Measurements from ENCODE around the gene NECTIN3.

NECTIN3 gene

GRCh38 chr3:111096487-111097209 is 25.0 kb downstream of the NECTIN3 start:
- no peak overlapping the region for H3K4me2 ChIP-seq (ENCODE audit: low read length, poor library complexity, severe bottlenecking)
- no peak overlapping the region for H3K27ac ChIP-seq (ENCODE audit: low read length, poor library complexity, severe bottlenecking)
- H2BK15ac ChIP-seq (ENCODE audit: low read depth, poor library complexity, severe bottlenecking), result no peak overlapping the region
- H2BK5ac ChIP-seq (ENCODE audit: low read depth, low read length, poor library complexity, severe bottlenecking), result no peak overlapping the region
- no peaks in the 10 kb centered on the region for H3K27me3 ChIP-seq (ENCODE audit: control insufficient read depth in 1 of 2, insufficient read depth in 1 of 2, low read length in 2 of 2)
- H2AK5ac ChIP-seq (ENCODE audit: low read length, severe bottlenecking), result no peak overlapping the region
- H3K18ac ChIP-seq (ENCODE audit: low read depth in 1 of 2, low read length in 2 of 2), result no peak overlapping the region
- no peaks in the 10 kb centered on the region for H3K4me1 ChIP-seq (ENCODE audit: control insufficient read depth, insufficient read depth, low read depth, low read length)
- H3K9me3 ChIP-seq (ENCODE audit: control insufficient read depth, low read length), result no peaks in the 10 kb centered on the region
- no peak overlapping the region for H2BK120ac ChIP-seq (ENCODE audit: low read depth, low read length)
- WGBS, result 89% methylated on average over 10 of the region's 10 CpGs
- peaks cover 2% of the 10 kb centered on the region for H3K79me1 ChIP-seq (replicated peaks; ENCODE audit: low read length, poor library complexity, severe bottlenecking)
- no peak overlapping the region for H3K4me3 ChIP-seq (ENCODE audit: insufficient read depth in 1 of 2, low read depth in 1 of 2, low read length in 2 of 2)
- H3K23ac ChIP-seq (ENCODE audit: low read length in 2 of 2), result no peak overlapping the region
- no peaks in the 10 kb centered on the region for H3K36me3 ChIP-seq (ENCODE audit: control insufficient read depth in 1 of 2, insufficient read depth in 2 of 2, low read depth in 1 of 2, low read length in 2 of 2)
- no peak overlapping the region for H3K14ac ChIP-seq (ENCODE audit: low read length in 2 of 2)
- no peak overlapping the region for H4K91ac ChIP-seq (ENCODE audit: low read length)
- no peak overlapping the region for H2AFZ ChIP-seq (ENCODE audit: low read depth, low read length)
- H3K9ac ChIP-seq (ENCODE audit: low read length), result no peak overlapping the region
- no peak for DNase-seq
- no peak overlapping the region for H3K4ac ChIP-seq (ENCODE audit: low read depth in 1 of 2, low read length in 2 of 2)
- H2BK12ac ChIP-seq (ENCODE audit: low read length in 2 of 2), result no peak overlapping the region
- H4K8ac ChIP-seq (ENCODE audit: low read length), result no peak overlapping the region

GRCh38 chr3:111103807-111104206 is 32.2 kb downstream of the NECTIN3 start:
- WGBS, result 75% methylated on average over 1 of the region's 1 CpG
- Histone ChIP-seq H3K18ac (ENCODE audit: low read depth in 1 of 2, low read length in 2 of 2) (no peak overlapping the region), H3K9ac (ENCODE audit: low read length) (no peak overlapping the region), H3K79me1 (replicated peaks; ENCODE audit: low read length, poor library complexity, severe bottlenecking) (peaks cover 1% of the 10 kb centered on the region), H3K23ac (ENCODE audit: low read length in 2 of 2) (no peak overlapping the region), H3K36me3 (ENCODE audit: control insufficient read depth in 1 of 2, insufficient read depth in 2 of 2, low read depth in 1 of 2, low read length in 2 of 2) (no peaks in the 10 kb centered on the region), H3K4ac (ENCODE audit: low read depth in 1 of 2, low read length in 2 of 2) (no peak overlapping the region), H4K91ac (ENCODE audit: low read length) (no peak overlapping the region), H3K14ac (ENCODE audit: low read length in 2 of 2) (no peak overlapping the region), H3K4me2 (ENCODE audit: low read length, poor library complexity, severe bottlenecking) (no peak overlapping the region), H2BK12ac (ENCODE audit: low read length in 2 of 2) (no peak overlapping the region), H2BK120ac (ENCODE audit: low read depth, low read length) (no peak overlapping the region), H3K4me1 (ENCODE audit: control insufficient read depth, insufficient read depth, low read depth, low read length) (no peaks in the 10 kb centered on the region), H3K27me3 (ENCODE audit: control insufficient read depth in 1 of 2, insufficient read depth in 1 of 2, low read length in 2 of 2) (no peaks in the 10 kb centered on the region), H3K27ac (ENCODE audit: low read length, poor library complexity, severe bottlenecking) (no peak overlapping the region), H3K4me3 (ENCODE audit: insufficient read depth in 1 of 2, low read depth in 1 of 2, low read length in 2 of 2) (no peak overlapping the region), H2BK5ac (ENCODE audit: low read depth, low read length, poor library complexity, severe bottlenecking) (no peak overlapping the region), H2BK15ac (ENCODE audit: low read depth, poor library complexity, severe bottlenecking) (no peak overlapping the region), H2AFZ (ENCODE audit: low read depth, low read length) (no peak overlapping the region), H3K9me3 (ENCODE audit: control insufficient read depth, low read length) (no peaks in the 10 kb centered on the region), H2AK5ac (ENCODE audit: low read length, severe bottlenecking) (no peak overlapping the region), H4K8ac (ENCODE audit: low read length) (no peak overlapping the region)
- DNase-seq, result no peak

- H2AK5ac ChIP-seq (ENCODE audit: low read length, severe bottlenecking), result no peak overlapping the region
- no peaks in the 10 kb centered on the region for H3K4me1 ChIP-seq (ENCODE audit: control insufficient read depth, insufficient read depth, low read depth, low read length)
- H3K27ac ChIP-seq (ENCODE audit: low read length, poor library complexity, severe bottlenecking), result no peak overlapping the region
- no peak overlapping the region for H2BK5ac ChIP-seq (ENCODE audit: low read depth, low read length, poor library complexity, severe bottlenecking)
- H2AFZ ChIP-seq (ENCODE audit: low read depth, low read length), result no peak overlapping the region
- H3K18ac ChIP-seq (ENCODE audit: low read depth in 1 of 2, low read length in 2 of 2), result no peak overlapping the region
- no CpG with 5 or more reads among the region's 3 CpGs for WGBS
- H4K91ac ChIP-seq (ENCODE audit: low read length), result no peak overlapping the region
- H3K4me3 ChIP-seq (ENCODE audit: insufficient read depth in 1 of 2, low read depth in 1 of 2, low read length in 2 of 2), result no peak overlapping the region
- no peak overlapping the region for H2BK15ac ChIP-seq (ENCODE audit: low read depth, poor library complexity, severe bottlenecking)
- H3K79me1 ChIP-seq (replicated peaks; ENCODE audit: low read length, poor library complexity, severe bottlenecking), result peaks cover 1% of the 10 kb centered on the region
- no peak overlapping the region for H3K4ac ChIP-seq (ENCODE audit: low read depth in 1 of 2, low read length in 2 of 2)
- no peak overlapping the region for H2BK12ac ChIP-seq (ENCODE audit: low read length in 2 of 2)
- peak; percentile 28 for DNase-seq
- no peak overlapping the region for H3K23ac ChIP-seq (ENCODE audit: low read length in 2 of 2)
- no peak overlapping the region for H3K9ac ChIP-seq (ENCODE audit: low read length)
- H3K9me3 ChIP-seq (ENCODE audit: control insufficient read depth, low read length), result no peaks in the 10 kb centered on the region
- no peak overlapping the region for H4K8ac ChIP-seq (ENCODE audit: low read length)
- no peak overlapping the region for H3K4me2 ChIP-seq (ENCODE audit: low read length, poor library complexity, severe bottlenecking)
- H3K27me3 ChIP-seq (ENCODE audit: control insufficient read depth in 1 of 2, insufficient read depth in 1 of 2, low read length in 2 of 2), result no peaks in the 10 kb centered on the region
- no peaks in the 10 kb centered on the region for H3K36me3 ChIP-seq (ENCODE audit: control insufficient read depth in 1 of 2, insufficient read depth in 2 of 2, low read depth in 1 of 2, low read length in 2 of 2)
- H3K14ac ChIP-seq (ENCODE audit: low read length in 2 of 2), result no peak overlapping the region
- no peak overlapping the region for H2BK120ac ChIP-seq (ENCODE audit: low read depth, low read length)
Measured at GRCh38 chr3:111106993-111107661, 35.5 kb downstream of the NECTIN3 start.

- no peak overlapping the region for H3K14ac ChIP-seq (ENCODE audit: low read length in 2 of 2)
- no peak overlapping the region for H2BK15ac ChIP-seq (ENCODE audit: low read depth, poor library complexity, severe bottlenecking)
- no peak overlapping the region for H2BK12ac ChIP-seq (ENCODE audit: low read length in 2 of 2)
- no peak overlapping the region for H3K27ac ChIP-seq (ENCODE audit: low read length, poor library complexity, severe bottlenecking)
- DNase-seq, result no peak
- no peak overlapping the region for H2BK120ac ChIP-seq (ENCODE audit: low read depth, low read length)
- no peak overlapping the region for H3K18ac ChIP-seq (ENCODE audit: low read depth in 1 of 2, low read length in 2 of 2)
- H2BK5ac ChIP-seq (ENCODE audit: low read depth, low read length, poor library complexity, severe bottlenecking), result no peak overlapping the region
- H3K79me1 ChIP-seq (replicated peaks; ENCODE audit: low read length, poor library complexity, severe bottlenecking), result peaks cover 1% of the 10 kb centered on the region
- H3K4me3 ChIP-seq (ENCODE audit: insufficient read depth in 1 of 2, low read depth in 1 of 2, low read length in 2 of 2), result no peak overlapping the region
- H3K9ac ChIP-seq (ENCODE audit: low read length), result no peak overlapping the region
- no peak overlapping the region for H3K4ac ChIP-seq (ENCODE audit: low read depth in 1 of 2, low read length in 2 of 2)
- no peak overlapping the region for H2AK5ac ChIP-seq (ENCODE audit: low read length, severe bottlenecking)
- H3K36me3 ChIP-seq (ENCODE audit: control insufficient read depth in 1 of 2, insufficient read depth in 2 of 2, low read depth in 1 of 2, low read length in 2 of 2), result no peaks in the 10 kb centered on the region
- no peak overlapping the region for H3K23ac ChIP-seq (ENCODE audit: low read length in 2 of 2)
- H3K27me3 ChIP-seq (ENCODE audit: control insufficient read depth in 1 of 2, insufficient read depth in 1 of 2, low read length in 2 of 2), result no peaks in the 10 kb centered on the region
- H4K91ac ChIP-seq (ENCODE audit: low read length), result no peak overlapping the region
- no peaks in the 10 kb centered on the region for H3K9me3 ChIP-seq (ENCODE audit: control insufficient read depth, low read length)
- H3K4me1 ChIP-seq (ENCODE audit: control insufficient read depth, insufficient read depth, low read depth, low read length), result no peaks in the 10 kb centered on the region
- no peak overlapping the region for H2AFZ ChIP-seq (ENCODE audit: low read depth, low read length)
- no CpG with 5 or more reads among the region's 2 CpGs for WGBS
- no peak overlapping the region for H4K8ac ChIP-seq (ENCODE audit: low read length)
- H3K4me2 ChIP-seq (ENCODE audit: low read length, poor library complexity, severe bottlenecking), result no peak overlapping the region
Measured at GRCh38 chr3:111107662-111108035, 36.0 kb downstream of the NECTIN3 start.

Measured in mesenchymal stem cell (in vitro differentiated cells and primary cell).